HG03378 (cell line): ENCODE results near the gene EDC4.

Source experiments
- ATAC-seq: cut with Tn5 transposase; IDR thresholded peaks from one replicate; pipeline ENCODE4 v1.9.1; 2021; ENCODE audit warnings: mild to moderate bottlenecking, moderate library complexity; ENCODE audit not compliant: unreplicated experiment

The EDC4 gene

GRCh38 chr16:67878846-67879245 lies 6.0 kb downstream of the EDC4 start:
- no peak for ATAC-seq

- ATAC-seq: no peak
Observed at GRCh38 chr16:67879462-67879861, 6.6 kb downstream of the EDC4 start.

- no peak for ATAC-seq
Observed at GRCh38 chr16:67879936-67880335, 7.1 kb downstream of the EDC4 start.

GRCh38 chr16:67880584-67880983 lies 7.7 kb downstream of the EDC4 start:
- no peak for ATAC-seq

GRCh38 chr16:67881621-67882161 lies 8.8 kb downstream of the EDC4 start:
- ATAC-seq: no peak

- no peak for ATAC-seq
Observed at GRCh38 chr16:67882374-67883145, 9.7 kb downstream of the EDC4 start.

GRCh38 chr16:67883146-67883871 lies 10.5 kb downstream of the EDC4 start:
- no peak for ATAC-seq

GRCh38 chr16:67883872-67884261 lies 11.0 kb downstream of the EDC4 start:
- ATAC-seq: no peak

- ATAC-seq: no peak
Observed at GRCh38 chr16:67884684-67885083, 11.8 kb downstream of the EDC4 start, which contains the start of gene NRN1L. Gene NRN1L (plus strand): TSS chr16:67884885. CDS start chr16:67884904, 19 bp downstream.

GRCh38 chr16:67885545-67885944 lies 12.7 kb downstream of the EDC4 start:
- ATAC-seq: no peak

GRCh38 chr16:67885976-67886375 lies 13.1 kb downstream of the EDC4 start:
- no peak for ATAC-seq

GRCh38 chr16:67886387-67886786 lies 13.5 kb downstream of the EDC4 start:
- ATAC-seq: no peak

GRCh38 chr16:67888331-67888730 lies 15.5 kb downstream of the EDC4 start:
- no peak for ATAC-seq

- no peak for ATAC-seq
Observed at GRCh38 chr16:67892375-67892774, 19.5 kb downstream of the EDC4 start.

GRCh38 chr16:67892899-67893742 lies 20.3 kb downstream of the EDC4 start, which contains the start of gene PSKH1:
Gene PSKH1 (plus strand): TSS chr16:67893254. CDS start chr16:67908750, 15,496 bp downstream.
- ATAC-seq: peak; percentile 82

GRCh38 chr16:67893743-67894399 lies 21.0 kb downstream of the EDC4 start:
- ATAC-seq: peak; percentile 8

- no peak for ATAC-seq
Observed at GRCh38 chr16:67897231-67897630, 24.4 kb downstream of the EDC4 start.

GRCh38 chr16:67901734-67902133 lies 28.9 kb downstream of the EDC4 start:
- no peak for ATAC-seq

- ATAC-seq: no peak
Observed at GRCh38 chr16:67902831-67903230, 30.0 kb downstream of the EDC4 start.

GRCh38 chr16:67907397-67908180 lies 34.7 kb downstream of the EDC4 start:
- no peak for ATAC-seq
